ENCODE results near the gene RAB13. TPM values are rescaled to one million over a fixed set of nuclear protein-coding genes. Genes with fewer than 3 reads are reported as not detected.
A peak's percentile ranks its signal among the peaks of the same experiment; 100 is the strongest.

Gene RAB13
- total and polyA plus RNA-seq, 2 of the 13 experiments (the other 11 are each of a cell fraction or from before 2014, with no cell fraction given), result 15.9 to 24.7 TPM

DNA sequence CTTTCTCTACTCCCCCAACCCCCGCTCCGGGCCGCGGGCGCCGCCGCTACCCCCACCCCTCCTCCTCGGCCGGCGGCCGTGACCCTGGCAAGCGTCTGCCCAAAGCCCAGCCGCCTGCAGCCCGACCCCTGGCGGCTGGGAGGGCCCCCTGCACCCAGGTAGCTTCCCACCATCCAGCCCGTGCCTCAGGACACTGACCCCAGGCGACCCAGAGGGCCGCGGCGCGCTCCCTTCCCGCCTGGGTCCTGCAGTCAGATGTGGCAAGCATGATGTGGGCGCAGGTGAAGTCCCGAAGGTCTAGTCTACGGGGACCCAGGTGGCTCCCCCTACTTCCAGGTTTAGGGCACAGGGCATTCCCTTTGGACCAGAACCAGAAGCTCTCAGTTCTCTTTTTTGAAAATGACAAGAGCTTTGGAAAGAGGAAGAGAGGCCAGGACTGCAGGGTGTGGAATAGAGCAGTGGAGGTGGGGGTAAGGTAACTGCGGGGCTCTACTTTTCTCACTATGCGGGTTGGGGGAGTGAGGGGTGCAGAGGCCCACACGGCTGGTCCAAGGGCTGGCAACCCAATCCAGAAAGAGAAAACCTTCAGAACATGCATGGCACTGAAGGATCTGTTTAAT is 39.4 kb downstream of the RAB13 start, which contains the start of gene DENND4B (continued):
- TF ChIP-seq, protein P1, sequence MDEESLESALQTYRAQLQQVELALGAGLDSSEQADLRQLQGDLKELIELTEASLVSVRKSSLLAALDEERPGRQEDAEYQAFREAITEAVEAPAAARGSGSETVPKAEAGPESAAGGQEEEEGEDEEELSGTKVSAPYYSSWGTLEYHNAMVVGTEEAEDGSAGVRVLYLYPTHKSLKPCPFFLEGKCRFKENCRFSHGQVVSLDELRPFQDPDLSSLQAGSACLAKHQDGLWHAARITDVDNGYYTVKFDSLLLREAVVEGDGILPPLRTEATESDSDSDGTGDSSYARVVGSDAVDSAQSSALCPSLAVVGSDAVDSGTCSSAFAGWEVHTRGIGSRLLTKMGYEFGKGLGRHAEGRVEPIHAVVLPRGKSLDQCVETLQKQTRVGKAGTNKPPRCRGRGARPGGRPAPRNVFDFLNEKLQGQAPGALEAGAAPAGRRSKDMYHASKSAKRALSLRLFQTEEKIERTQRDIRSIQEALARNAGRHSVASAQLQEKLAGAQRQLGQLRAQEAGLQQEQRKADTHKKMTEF (CRISPR knock-in tag; IDR thresholded peaks at IDR 0.05), result peak; percentile 22
- TF ChIP-seq, protein P2, sequence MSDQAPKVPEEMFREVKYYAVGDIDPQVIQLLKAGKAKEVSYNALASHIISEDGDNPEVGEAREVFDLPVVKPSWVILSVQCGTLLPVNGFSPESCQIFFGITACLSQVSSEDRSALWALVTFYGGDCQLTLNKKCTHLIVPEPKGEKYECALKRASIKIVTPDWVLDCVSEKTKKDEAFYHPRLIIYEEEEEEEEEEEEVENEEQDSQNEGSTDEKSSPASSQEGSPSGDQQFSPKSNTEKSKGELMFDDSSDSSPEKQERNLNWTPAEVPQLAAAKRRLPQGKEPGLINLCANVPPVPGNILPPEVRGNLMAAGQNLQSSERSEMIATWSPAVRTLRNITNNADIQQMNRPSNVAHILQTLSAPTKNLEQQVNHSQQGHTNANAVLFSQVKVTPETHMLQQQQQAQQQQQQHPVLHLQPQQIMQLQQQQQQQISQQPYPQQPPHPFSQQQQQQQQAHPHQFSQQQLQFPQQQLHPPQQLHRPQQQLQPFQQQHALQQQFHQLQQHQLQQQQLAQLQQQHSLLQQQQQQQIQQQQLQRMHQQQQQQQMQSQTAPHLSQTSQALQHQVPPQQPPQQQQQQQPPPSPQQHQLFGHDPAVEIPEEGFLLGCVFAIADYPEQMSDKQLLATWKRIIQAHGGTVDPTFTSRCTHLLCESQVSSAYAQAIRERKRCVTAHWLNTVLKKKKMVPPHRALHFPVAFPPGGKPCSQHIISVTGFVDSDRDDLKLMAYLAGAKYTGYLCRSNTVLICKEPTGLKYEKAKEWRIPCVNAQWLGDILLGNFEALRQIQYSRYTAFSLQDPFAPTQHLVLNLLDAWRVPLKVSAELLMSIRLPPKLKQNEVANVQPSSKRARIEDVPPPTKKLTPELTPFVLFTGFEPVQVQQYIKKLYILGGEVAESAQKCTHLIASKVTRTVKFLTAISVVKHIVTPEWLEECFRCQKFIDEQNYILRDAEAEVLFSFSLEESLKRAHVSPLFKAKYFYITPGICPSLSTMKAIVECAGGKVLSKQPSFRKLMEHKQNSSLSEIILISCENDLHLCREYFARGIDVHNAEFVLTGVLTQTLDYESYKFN (CRISPR knock-in tag; conservative IDR thresholded peaks at IDR 0.05), result peak; percentile 58
- peak; percentile 56; the same call in 1 of the 2 replicates for TF ChIP-seq SOX5 (CRISPR knock-in tag; IDR thresholded peaks at IDR 0.05; ENCODE audit: borderline replicate concordance)
- TF ChIP-seq, protein P3, sequence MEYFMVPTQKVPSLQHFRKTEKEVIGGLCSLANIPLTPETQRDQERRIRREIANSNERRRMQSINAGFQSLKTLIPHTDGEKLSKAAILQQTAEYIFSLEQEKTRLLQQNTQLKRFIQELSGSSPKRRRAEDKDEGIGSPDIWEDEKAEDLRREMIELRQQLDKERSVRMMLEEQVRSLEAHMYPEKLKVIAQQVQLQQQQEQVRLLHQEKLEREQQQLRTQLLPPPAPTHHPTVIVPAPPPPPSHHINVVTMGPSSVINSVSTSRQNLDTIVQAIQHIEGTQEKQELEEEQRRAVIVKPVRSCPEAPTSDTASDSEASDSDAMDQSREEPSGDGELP (IDR thresholded peaks at IDR 0.05; ENCODE audit: borderline replicate concordance, low read depth), result peak; percentile 54; the same call in 1 of the 2 replicates
- peak; percentile 29; the same call in 1 of the 2 replicates for TF ChIP-seq HMG20A (CRISPR knock-in tag; IDR thresholded peaks at IDR 0.05; ENCODE audit: borderline replicate concordance)
- peak; percentile 45; the same call in 1 of the 2 replicates for TF ChIP-seq CBFB (CRISPR knock-in tag; IDR thresholded peaks at IDR 0.05)
- peak; percentile 52 to 64; a peak in 3 of 4 replicates for TF ChIP-seq NR2F1 (CRISPR knock-in tag; IDR thresholded peaks at IDR 0.05)
- peak; percentile 76 for TF ChIP-seq ESRRA (CRISPR knock-in tag; IDR thresholded peaks at IDR 0.05; ENCODE audit: low read depth)
- peak; percentile 86 for TF ChIP-seq CBX1 (IDR thresholded peaks at IDR 0.05; ENCODE audit: low read depth)
- TF ChIP-seq, protein P4, sequence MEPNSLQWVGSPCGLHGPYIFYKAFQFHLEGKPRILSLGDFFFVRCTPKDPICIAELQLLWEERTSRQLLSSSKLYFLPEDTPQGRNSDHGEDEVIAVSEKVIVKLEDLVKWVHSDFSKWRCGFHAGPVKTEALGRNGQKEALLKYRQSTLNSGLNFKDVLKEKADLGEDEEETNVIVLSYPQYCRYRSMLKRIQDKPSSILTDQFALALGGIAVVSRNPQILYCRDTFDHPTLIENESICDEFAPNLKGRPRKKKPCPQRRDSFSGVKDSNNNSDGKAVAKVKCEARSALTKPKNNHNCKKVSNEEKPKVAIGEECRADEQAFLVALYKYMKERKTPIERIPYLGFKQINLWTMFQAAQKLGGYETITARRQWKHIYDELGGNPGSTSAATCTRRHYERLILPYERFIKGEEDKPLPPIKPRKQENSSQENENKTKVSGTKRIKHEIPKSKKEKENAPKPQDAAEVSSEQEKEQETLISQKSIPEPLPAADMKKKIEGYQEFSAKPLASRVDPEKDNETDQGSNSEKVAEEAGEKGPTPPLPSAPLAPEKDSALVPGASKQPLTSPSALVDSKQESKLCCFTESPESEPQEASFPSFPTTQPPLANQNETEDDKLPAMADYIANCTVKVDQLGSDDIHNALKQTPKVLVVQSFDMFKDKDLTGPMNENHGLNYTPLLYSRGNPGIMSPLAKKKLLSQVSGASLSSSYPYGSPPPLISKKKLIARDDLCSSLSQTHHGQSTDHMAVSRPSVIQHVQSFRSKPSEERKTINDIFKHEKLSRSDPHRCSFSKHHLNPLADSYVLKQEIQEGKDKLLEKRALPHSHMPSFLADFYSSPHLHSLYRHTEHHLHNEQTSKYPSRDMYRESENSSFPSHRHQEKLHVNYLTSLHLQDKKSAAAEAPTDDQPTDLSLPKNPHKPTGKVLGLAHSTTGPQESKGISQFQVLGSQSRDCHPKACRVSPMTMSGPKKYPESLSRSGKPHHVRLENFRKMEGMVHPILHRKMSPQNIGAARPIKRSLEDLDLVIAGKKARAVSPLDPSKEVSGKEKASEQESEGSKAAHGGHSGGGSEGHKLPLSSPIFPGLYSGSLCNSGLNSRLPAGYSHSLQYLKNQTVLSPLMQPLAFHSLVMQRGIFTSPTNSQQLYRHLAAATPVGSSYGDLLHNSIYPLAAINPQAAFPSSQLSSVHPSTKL (CRISPR knock-in tag; IDR thresholded peaks at IDR 0.05), result peak; percentile 62; the same call in 1 of the 2 replicates
- peak; percentile 68; the same call in 1 of the 2 replicates for TF ChIP-seq ZNF747 (CRISPR knock-in tag; IDR thresholded peaks at IDR 0.05; ENCODE audit: borderline replicate concordance)
- TF ChIP-seq SP140L (CRISPR knock-in tag; IDR thresholded peaks at IDR 0.05; ENCODE audit: borderline replicate concordance), result no peak
- TF ChIP-seq MXI1 (IDR thresholded peaks at IDR 0.05; ENCODE audit: borderline replicate concordance, low read depth, low read length), result peak; percentile 65; the same call in 1 of the 3 replicates
- peak; percentile 14 for TF ChIP-seq DMAP1 (CRISPR knock-in tag; IDR thresholded peaks at IDR 0.05)
- 0 out of 2 replicates have a peak, but pooled peaks have one; percentile 72 for TF ChIP-seq ZNF138 (CRISPR knock-in tag; IDR thresholded peaks at IDR 0.05; ENCODE audit: low read depth)
- TF ChIP-seq MIXL1 (CRISPR knock-in tag; IDR thresholded peaks at IDR 0.05), result 0 out of 2 replicates have a peak, but pooled peaks have one; percentile 20
- peak; percentile 82 for TF ChIP-seq GATAD1 (CRISPR knock-in tag; IDR thresholded peaks at IDR 0.05)
